Activated CD8-positive, alpha-beta T cell treated with anti-CD3 and anti-CD28 coated beads for 36 hours (primary cell): ENCODE data around the gene GREB1. TPM values are rescaled to one million over a fixed set of nuclear protein-coding genes. Genes with fewer than 3 reads are reported as not detected.

Experiments used
- ATAC-seq: fragments of 200-7000 bp; cut with Tn5 transposase; one replicate; pipeline ENCODE4 v1.10.0; 2021; ENCODE audit warnings: mild to moderate bottlenecking, moderate library complexity
- CTCF ChIA-PET: fragments of 350-600 bp; sonication (Branson Sonifier 250); formaldehyde crosslinking; loops from one replicate; lab custom pipeline; 2021; ENCODE audit warnings: antibody characterized with exemption; lab: Charles Lee
- POLR2A ChIA-PET: fragments of 350-600 bp; sonication (Branson Sonifier 250); formaldehyde crosslinking; loops from one replicate; lab custom pipeline; 2021; ENCODE audit warnings: antibody characterized with exemption; lab: Charles Lee
- DNase-seq: peaks from one replicate; pipeline ENCODE4 v3.0.0-alpha.2; 2020
- H3K27ac Mint-ChIP-seq: one replicate; pipeline ENCODE4 v1.8.0; 2021; ENCODE audit warnings: mild to moderate bottlenecking, mixed read lengths
- H3K27me3 Mint-ChIP-seq: one replicate; pipeline ENCODE4 v1.8.0; 2021; ENCODE audit warnings: mixed read lengths
- H3K36me3 Mint-ChIP-seq: one replicate; pipeline ENCODE4 v1.8.0; 2021; ENCODE audit warnings: low read depth, mixed read lengths
- H3K4me1 Mint-ChIP-seq: one replicate; pipeline ENCODE4 v1.8.0; 2021; ENCODE audit warnings: low read depth, mixed read lengths
- H3K4me3 Mint-ChIP-seq: one replicate; pipeline ENCODE4 v1.8.0; 2021; ENCODE audit warnings: mild to moderate bottlenecking, moderate library complexity, mixed read lengths
- H3K9me3 Mint-ChIP-seq: one replicate; pipeline ENCODE4 v1.8.0; 2021; ENCODE audit warnings: mixed read lengths
- intact Hi-C: fragments of 100-400 bp; cut with micrococcal nuclease; formaldehyde crosslinking; loops from one replicate; pipeline ENCODE4 v1.10.0; 2022
- total RNA-seq, 2 experiments: library from RNA; stranded (reverse); gene quantifications; one replicate each; pipeline ENCODE4 v1.2.3, GENCODE V29; 2021
- TF ChIP-seq, protein P1 (sequence below): fragments of 200-600 bp; IDR thresholded peaks from one replicate; pipeline ENCODE4 v1.8.0; 2022; ENCODE audit warnings: antibody characterized with exemption, mild to moderate bottlenecking

GREB1 gene
- total RNA-seq, 2 experiments from 2014 or later, result 1.5 TPM

GRCh38 chr2:11568436-11568835 lies 34.6 kb downstream of the GREB1 start:
- peaks cover 2% of the 10 kb centered on the region for H3K27me3 Mint-ChIP-seq
- POLR2A ChIA-PET, result no interaction called here
- H3K9me3 Mint-ChIP-seq, result no peaks in the 10 kb centered on the region
- no peaks in the 10 kb centered on the region for H3K36me3 Mint-ChIP-seq
- no peak overlapping the region for H3K27ac Mint-ChIP-seq
- intact Hi-C loops, result no loop called here
- no peak overlapping the region for H3K4me3 Mint-ChIP-seq
- ATAC-seq (no peak), DNase-seq (no peak)
- no peaks in the 10 kb centered on the region for H3K4me1 Mint-ChIP-seq
- CTCF ChIA-PET, result interaction anchor here (8.8 kb wide), 1 partner anchor 14 kb away, joined by 62 read pairs; no protein-coding TSS in a partner anchor
- TF ChIP-seq, protein P1, sequence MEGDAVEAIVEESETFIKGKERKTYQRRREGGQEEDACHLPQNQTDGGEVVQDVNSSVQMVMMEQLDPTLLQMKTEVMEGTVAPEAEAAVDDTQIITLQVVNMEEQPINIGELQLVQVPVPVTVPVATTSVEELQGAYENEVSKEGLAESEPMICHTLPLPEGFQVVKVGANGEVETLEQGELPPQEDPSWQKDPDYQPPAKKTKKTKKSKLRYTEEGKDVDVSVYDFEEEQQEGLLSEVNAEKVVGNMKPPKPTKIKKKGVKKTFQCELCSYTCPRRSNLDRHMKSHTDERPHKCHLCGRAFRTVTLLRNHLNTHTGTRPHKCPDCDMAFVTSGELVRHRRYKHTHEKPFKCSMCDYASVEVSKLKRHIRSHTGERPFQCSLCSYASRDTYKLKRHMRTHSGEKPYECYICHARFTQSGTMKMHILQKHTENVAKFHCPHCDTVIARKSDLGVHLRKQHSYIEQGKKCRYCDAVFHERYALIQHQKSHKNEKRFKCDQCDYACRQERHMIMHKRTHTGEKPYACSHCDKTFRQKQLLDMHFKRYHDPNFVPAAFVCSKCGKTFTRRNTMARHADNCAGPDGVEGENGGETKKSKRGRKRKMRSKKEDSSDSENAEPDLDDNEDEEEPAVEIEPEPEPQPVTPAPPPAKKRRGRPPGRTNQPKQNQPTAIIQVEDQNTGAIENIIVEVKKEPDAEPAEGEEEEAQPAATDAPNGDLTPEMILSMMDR, result no peak

GRCh38 chr2:11569636-11570035 lies 35.8 kb downstream of the GREB1 start:
- DNase-seq (no peak), ATAC-seq (no peak)
- no peak overlapping the region for H3K4me3 Mint-ChIP-seq
- ChIA-PET CTCF (interaction anchor here (8.8 kb wide), 1 partner anchor 13 kb away, joined by 62 read pairs; no protein-coding TSS in a partner anchor), POLR2A (no interaction called here)
- H3K36me3 Mint-ChIP-seq, result no peaks in the 10 kb centered on the region
- no peaks in the 10 kb centered on the region for H3K9me3 Mint-ChIP-seq
- peaks cover 2% of the 10 kb centered on the region for H3K27me3 Mint-ChIP-seq
- TF ChIP-seq, protein P1, result no peak
- no peaks in the 10 kb centered on the region for H3K4me1 Mint-ChIP-seq
- intact Hi-C loops, result no loop called here
- H3K27ac Mint-ChIP-seq, result no peak overlapping the region

GRCh38 chr2:11571170-11571569 lies 37.3 kb downstream of the GREB1 start:
- CTCF ChIA-PET, result interaction anchor here (8.8 kb wide), 1 partner anchor 11 kb away, joined by 62 read pairs; no protein-coding TSS in a partner anchor

DNA sequence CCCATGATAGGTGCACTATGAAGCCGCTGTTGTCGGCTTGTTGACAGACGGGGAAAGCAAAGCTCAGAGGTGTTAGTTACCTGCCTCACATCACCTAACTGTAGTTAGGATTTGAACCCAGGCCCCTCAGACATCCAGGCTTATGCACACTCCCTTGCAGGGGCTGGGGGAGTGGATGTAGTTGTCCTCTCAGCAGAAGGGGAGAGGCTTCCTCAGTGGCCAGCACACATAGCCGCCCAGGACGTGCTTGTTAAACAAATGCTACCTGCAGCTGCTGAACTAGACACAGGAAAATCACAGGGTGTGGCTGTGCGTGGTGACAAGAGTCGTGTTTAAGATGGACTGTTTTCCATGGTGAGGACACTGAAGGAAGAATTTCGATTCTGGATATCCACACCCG lies 39.2 kb downstream of the GREB1 start:
- ATAC-seq (no peak), DNase-seq (no peak)
- ChIA-PET POLR2A (interaction anchor here (0.6 to 1.0 kb wide), 2 partner anchors 10 to 845 kb away, joined by 3 read pairs; no protein-coding TSS in a partner anchor), CTCF (interaction anchor here (2.3 to 2.5 kb wide), 2 partner anchors 10 to 11 kb away, joined by 11 to 14 read pairs; no protein-coding TSS in a partner anchor)
- no peaks in the 10 kb centered on the region for H3K9me3 Mint-ChIP-seq
- no peak overlapping the region for H3K4me3 Mint-ChIP-seq
- H3K27ac Mint-ChIP-seq, result no peak overlapping the region
- H3K4me1 Mint-ChIP-seq, result no peaks in the 10 kb centered on the region
- intact Hi-C loops, result no loop called here
- H3K36me3 Mint-ChIP-seq, result no peaks in the 10 kb centered on the region
- TF ChIP-seq, protein P1, result no peak
- peaks cover 2% of the 10 kb centered on the region for H3K27me3 Mint-ChIP-seq

More at GRCh38 chr2:11571170-11571569, 37.3 kb downstream of the GREB1 start:
- ATAC-seq (no peak), DNase-seq (no peak)
- Mint-ChIP-seq H3K9me3 (no peaks in the 10 kb centered on the region), H3K27me3 (peaks cover 2% of the 10 kb centered on the region), H3K4me1 (no peaks in the 10 kb centered on the region), H3K27ac (no peak overlapping the region), H3K36me3 (no peaks in the 10 kb centered on the region), H3K4me3 (no peak overlapping the region)
- TF ChIP-seq, protein P1, result no peak
- POLR2A ChIA-PET, result no interaction called here
- intact Hi-C loops, result no loop called here

DNA sequence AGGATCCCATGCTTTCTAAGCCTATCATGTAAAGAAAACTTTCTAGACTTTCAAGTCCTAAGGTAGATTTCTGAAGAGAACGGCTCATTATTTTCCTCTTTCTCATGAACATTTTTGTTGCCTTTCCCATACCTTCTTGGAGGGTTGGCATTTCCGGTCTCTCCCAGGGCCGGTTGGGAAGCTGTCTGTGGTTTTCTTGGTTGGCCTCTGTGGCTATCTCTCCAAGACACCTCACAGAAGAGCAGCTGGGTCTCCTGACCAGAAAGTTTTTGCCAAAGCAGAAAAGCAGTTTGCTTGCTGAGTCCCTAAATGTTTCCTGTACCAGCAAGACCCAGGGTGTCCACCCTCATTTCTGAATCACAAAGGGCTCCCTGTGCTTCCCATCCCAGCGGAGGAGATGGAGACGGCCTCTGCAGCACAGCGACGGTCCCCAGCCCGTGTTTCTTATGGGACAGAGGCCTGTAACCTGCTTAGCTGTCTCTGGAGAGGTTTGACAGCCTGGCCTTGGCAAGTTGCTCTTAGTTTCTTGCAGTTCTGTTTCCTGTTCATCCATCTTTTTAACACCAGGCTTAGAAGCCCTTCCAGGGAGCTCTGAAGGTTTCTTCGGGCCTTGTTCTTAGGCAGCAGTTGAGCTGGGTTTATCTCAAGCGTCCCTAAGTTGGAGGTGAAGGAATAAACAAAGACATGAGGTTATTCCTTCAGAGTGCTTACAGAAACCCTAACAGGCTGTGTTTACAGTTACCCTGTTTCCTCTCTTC lies 39.8 kb downstream of the GREB1 start:
- CTCF ChIA-PET, result interaction anchor here (0.6 to 2.5 kb wide), 4 partner anchors 9 to 1417 kb away, joined by 3 to 14 read pairs (median 7); no protein-coding TSS in a partner anchor
- DNase-seq, result no peak
- no peak overlapping the region for H3K4me3 Mint-ChIP-seq
- intact Hi-C loops, result no loop called here
- no peaks in the 10 kb centered on the region for H3K4me1 Mint-ChIP-seq
- no peaks in the 10 kb centered on the region for H3K9me3 Mint-ChIP-seq
- POLR2A ChIA-PET, result interaction anchor here (0.6 to 1.0 kb wide), 2 partner anchors 9 to 844 kb away, joined by 3 read pairs; no protein-coding TSS in a partner anchor
- H3K36me3 Mint-ChIP-seq, result no peaks in the 10 kb centered on the region
- H3K27ac Mint-ChIP-seq, result no peak overlapping the region
- TF ChIP-seq, protein P1, result no peak
- no peak for ATAC-seq
- H3K27me3 Mint-ChIP-seq, result peaks cover 2% of the 10 kb centered on the region
